ENCODE data around the gene SLC25A5. TPM values are rescaled to one million over a fixed set of nuclear protein-coding genes. Genes with fewer than 3 reads are reported as not detected.

Gene SLC25A5
- total RNA-seq, 1 experiment from 2014 or later, result 454 TPM

DNA sequence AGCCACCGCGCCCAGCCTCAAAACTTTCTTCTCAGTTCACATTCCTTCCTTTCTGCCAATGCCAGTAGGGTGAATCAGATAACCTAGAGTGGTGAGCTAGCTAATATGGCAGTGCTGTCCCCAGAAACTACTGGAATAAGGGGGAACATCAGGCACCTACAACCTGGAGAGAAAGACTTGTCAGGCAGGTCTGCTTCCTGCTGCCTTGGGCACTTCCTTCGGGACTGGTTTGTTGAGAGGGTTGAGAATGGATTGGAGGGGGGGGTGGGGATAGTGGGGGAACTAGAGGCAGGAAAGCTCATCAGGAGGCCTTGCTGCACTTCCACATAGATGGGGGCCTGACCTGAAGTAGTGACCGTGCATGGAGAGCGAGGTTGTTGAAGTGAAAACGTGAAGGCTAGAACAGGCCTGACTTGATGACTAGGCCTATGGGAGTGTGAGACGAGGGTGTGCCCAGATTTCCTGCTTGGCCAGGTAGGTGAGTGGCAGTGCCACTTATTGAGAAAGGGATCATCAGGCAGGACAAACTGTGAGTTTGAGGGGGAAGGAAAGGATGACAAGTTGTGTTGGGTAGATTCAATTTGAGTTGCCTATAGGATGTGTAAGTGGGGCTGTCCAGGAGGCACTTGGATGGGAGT lies 33.4 kb downstream of the SLC25A5 start:
- Histone ChIP-seq H3K56ac (ENCODE audit: insufficient read length, low read depth, low read length) (no peak overlapping the region), H3K18ac (ENCODE audit: insufficient read length, low read depth, low read length) (no peak overlapping the region), H3K79me1 (ENCODE audit: insufficient read depth, low read depth, low read length, poor library complexity, severe bottlenecking) (no peaks in the 10 kb centered on the region), H4K8ac (replicated peaks; ENCODE audit: insufficient read length, low read depth, low read length) (no peak overlapping the region), H3K4me2 (ENCODE audit: insufficient read depth, insufficient read length, low read length) (no peak overlapping the region), H4K5ac (ENCODE audit: insufficient read length, low read depth, low read length) (no peak overlapping the region), H3K9ac (ENCODE audit: extremely low read depth, insufficient read length, low read length) (no peak overlapping the region), H3K23me2 (ENCODE audit: insufficient read length, low read depth, low read length, poor library complexity, severe bottlenecking) (no peaks in the 10 kb centered on the region), H4K20me1 (ENCODE audit: control insufficient read depth, insufficient read depth, insufficient read length) (no peaks in the 10 kb centered on the region), H2AFZ (ENCODE audit: low read length) (no peak overlapping the region), H3K23ac (ENCODE audit: insufficient read length, low read depth, low read length) (no peak overlapping the region), H2BK120ac (ENCODE audit: low read depth, low read length, poor library complexity, severe bottlenecking) (no peak overlapping the region), H3K4ac (ENCODE audit: low read depth, low read length) (no peak overlapping the region), H3T11ph (ENCODE audit: low read length) (no peak overlapping the region), H2AK5ac (ENCODE audit: insufficient read length, low read length) (no peak overlapping the region), H3K27ac (ENCODE audit: insufficient read length, low read depth, low read length) (no peak overlapping the region), H3K4me1 (ENCODE audit: insufficient read depth, low read length) (no peaks in the 10 kb centered on the region), H2BK20ac (ENCODE audit: low read depth, low read length, poor library complexity, severe bottlenecking) (no peak overlapping the region), H3K14ac (ENCODE audit: insufficient read depth, low read length) (no peak overlapping the region), H4K91ac (ENCODE audit: insufficient read length, low read depth, low read length) (no peak overlapping the region), H2BK5ac (ENCODE audit: insufficient read length, low read length) (no peak overlapping the region), H3K27me3 (ENCODE audit: insufficient read depth, low read length) (no peaks in the 10 kb centered on the region), H3K9me3 (ENCODE audit: control insufficient read depth, low read depth, low read length) (peaks cover 18% of the 10 kb centered on the region), H2BK12ac (ENCODE audit: insufficient read length, low read depth, low read length) (no peak overlapping the region), H3K79me2 (ENCODE audit: insufficient read depth, low read length) (no peaks in the 10 kb centered on the region), H2BK15ac (ENCODE audit: low read depth, low read length) (no peak overlapping the region)
- Mint-ChIP-seq H3K36me3 (ENCODE audit: insufficient read depth in 1 of 3, low read depth in 3 of 3) (peaks cover 0 to 7% (median 1%) of the 10 kb centered on the region in 3 experiments; a peak in 4 of 7 replicates), H3K9me3 (peaks cover 57 to 76% of the 10 kb centered on the region in 2 experiments), H3K4me3 (no peak overlapping the region), H3K27ac (no peak overlapping the region), H3K4me1 (peaks cover 0 to 7% of the 10 kb centered on the region in 2 experiments; a peak in 3 of 4 replicates), H3K27me3 (ENCODE audit: low read depth) (peaks cover 4% of the 10 kb centered on the region; the same call in 1 of the 2 replicates)
- WGBS (ENCODE audit: extremely low coverage, insufficient read length, low lambda C conversion rate), result no CpG with 5 or more reads among the region's 7 CpGs
- TF ChIP-seq, protein P1, sequence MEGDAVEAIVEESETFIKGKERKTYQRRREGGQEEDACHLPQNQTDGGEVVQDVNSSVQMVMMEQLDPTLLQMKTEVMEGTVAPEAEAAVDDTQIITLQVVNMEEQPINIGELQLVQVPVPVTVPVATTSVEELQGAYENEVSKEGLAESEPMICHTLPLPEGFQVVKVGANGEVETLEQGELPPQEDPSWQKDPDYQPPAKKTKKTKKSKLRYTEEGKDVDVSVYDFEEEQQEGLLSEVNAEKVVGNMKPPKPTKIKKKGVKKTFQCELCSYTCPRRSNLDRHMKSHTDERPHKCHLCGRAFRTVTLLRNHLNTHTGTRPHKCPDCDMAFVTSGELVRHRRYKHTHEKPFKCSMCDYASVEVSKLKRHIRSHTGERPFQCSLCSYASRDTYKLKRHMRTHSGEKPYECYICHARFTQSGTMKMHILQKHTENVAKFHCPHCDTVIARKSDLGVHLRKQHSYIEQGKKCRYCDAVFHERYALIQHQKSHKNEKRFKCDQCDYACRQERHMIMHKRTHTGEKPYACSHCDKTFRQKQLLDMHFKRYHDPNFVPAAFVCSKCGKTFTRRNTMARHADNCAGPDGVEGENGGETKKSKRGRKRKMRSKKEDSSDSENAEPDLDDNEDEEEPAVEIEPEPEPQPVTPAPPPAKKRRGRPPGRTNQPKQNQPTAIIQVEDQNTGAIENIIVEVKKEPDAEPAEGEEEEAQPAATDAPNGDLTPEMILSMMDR (conservative IDR thresholded peaks at IDR 0.05), result no peak
- no peak for DNase-seq
